ENCODE results near the gene EXOC2. TPM values are rescaled to one million over a fixed set of nuclear protein-coding genes. Genes with fewer than 3 reads are reported as not detected.

EXOC2 gene
- total RNA-seq, 1 donor from 2014 or later, result 22.6 TPM

GRCh38 chr6:641225-641985, 51.5 kb downstream of the EXOC2 start:
- peaks cover 20% of the 10 kb centered on the region for H3K36me3 Mint-ChIP-seq (ENCODE audit: low read depth)
- peaks cover 4% of the 10 kb centered on the region for H3K4me1 Mint-ChIP-seq
- no peaks in the 10 kb centered on the region for H3K27me3 Mint-ChIP-seq (ENCODE audit: low read depth)
- no peak for DNase-seq (ENCODE audit: low read depth, low spot score)
- no peak for TF ChIP-seq CTCF (conservative IDR thresholded peaks at IDR 0.05)
- peaks cover 6% of the 10 kb centered on the region for H3K9me3 Mint-ChIP-seq
- H3K4me3 Mint-ChIP-seq, result no peak overlapping the region
- no peak overlapping the region for H3K27ac Mint-ChIP-seq (ENCODE audit: unreplicated experiment)

- Mint-ChIP-seq H3K4me1 (peaks cover 4% of the 10 kb centered on the region), H3K9me3 (peaks cover under 1% of the 10 kb centered on the region), H3K36me3 (ENCODE audit: low read depth) (peaks cover 15% of the 10 kb centered on the region), H3K27ac (ENCODE audit: unreplicated experiment) (no peak overlapping the region), H3K27me3 (ENCODE audit: low read depth) (no peaks in the 10 kb centered on the region), H3K4me3 (no peak overlapping the region)
- DNase-seq (ENCODE audit: low read depth, low spot score), result no peak
- TF ChIP-seq CTCF (conservative IDR thresholded peaks at IDR 0.05), result no peak
Observed at GRCh38 chr6:636488-636887, 56.5 kb downstream of the EXOC2 start.

GRCh38 chr6:635233-635632, 57.7 kb downstream of the EXOC2 start:
- no peak for TF ChIP-seq CTCF (conservative IDR thresholded peaks at IDR 0.05)
- peaks cover 4% of the 10 kb centered on the region for H3K4me1 Mint-ChIP-seq
- no peak for DNase-seq (ENCODE audit: low read depth, low spot score)

GRCh38 chr6:633611-634010, 59.3 kb downstream of the EXOC2 start:
- Mint-ChIP-seq H3K4me1 (peaks cover 4% of the 10 kb centered on the region), H3K27ac (ENCODE audit: unreplicated experiment) (no peak overlapping the region), H3K36me3 (ENCODE audit: low read depth) (peaks cover 4% of the 10 kb centered on the region), H3K9me3 (no peaks in the 10 kb centered on the region), H3K27me3 (ENCODE audit: low read depth) (no peaks in the 10 kb centered on the region), H3K4me3 (no peak overlapping the region)
- no peak for TF ChIP-seq CTCF (conservative IDR thresholded peaks at IDR 0.05)
- no peak for DNase-seq (ENCODE audit: low read depth, low spot score)

More at GRCh38 chr6:635233-635632, 57.7 kb downstream of the EXOC2 start:
- no peaks in the 10 kb centered on the region for H3K9me3 Mint-ChIP-seq
- H3K27ac Mint-ChIP-seq (ENCODE audit: unreplicated experiment), result no peak overlapping the region
- no peak overlapping the region for H3K4me3 Mint-ChIP-seq
- no peaks in the 10 kb centered on the region for H3K27me3 Mint-ChIP-seq (ENCODE audit: low read depth)
- peaks cover 9% of the 10 kb centered on the region for H3K36me3 Mint-ChIP-seq (ENCODE audit: low read depth)

GRCh38 chr6:628766-629165, 64.2 kb downstream of the EXOC2 start:
- peaks cover 3% of the 10 kb centered on the region for H3K4me1 Mint-ChIP-seq
- TF ChIP-seq CTCF (conservative IDR thresholded peaks at IDR 0.05), result no peak
- no peak for DNase-seq (ENCODE audit: low read depth, low spot score)
- H3K36me3 Mint-ChIP-seq (ENCODE audit: low read depth), result peaks cover 2% of the 10 kb centered on the region
- H3K27ac Mint-ChIP-seq (ENCODE audit: unreplicated experiment), result no peak overlapping the region
- no peaks in the 10 kb centered on the region for H3K27me3 Mint-ChIP-seq (ENCODE audit: low read depth)
- no peaks in the 10 kb centered on the region for H3K9me3 Mint-ChIP-seq
- H3K4me3 Mint-ChIP-seq, result no peak overlapping the region

Data from neural crest cell (in vitro differentiated cells).